Hepatocyte (in vitro differentiated cells): ENCODE measurements around the gene AGBL1.

Experiments used
- EZH2 ChIP-seq: fragments of 200-600 bp; sonication (generic); IDR thresholded peaks from 2 replicates; pipeline ENCODE4 v1.6.1; 2016; ENCODE audit warnings: antibody characterized with exemption, mild to moderate bottlenecking, borderline replicate concordance
- EZH2phosphoT487 ChIP-seq: fragments of 200-600 bp; sonication (generic); IDR thresholded peaks from one replicate; pipeline ENCODE4 v1.6.1; 2018; ENCODE audit warnings: antibody characterized with exemption, mild to moderate bottlenecking, low read depth, moderate library complexity; ENCODE audit not compliant: unreplicated experiment, severe bottlenecking
- TF ChIP-seq, protein P1 (sequence below): fragments of 200-600 bp; sonication (generic); IDR thresholded peaks from 2 replicates; pipeline ENCODE4 v1.5.1; 2016; ENCODE audit warnings: antibody characterized with exemption, mild to moderate bottlenecking; ENCODE audit not compliant: poor library complexity

DNA sequence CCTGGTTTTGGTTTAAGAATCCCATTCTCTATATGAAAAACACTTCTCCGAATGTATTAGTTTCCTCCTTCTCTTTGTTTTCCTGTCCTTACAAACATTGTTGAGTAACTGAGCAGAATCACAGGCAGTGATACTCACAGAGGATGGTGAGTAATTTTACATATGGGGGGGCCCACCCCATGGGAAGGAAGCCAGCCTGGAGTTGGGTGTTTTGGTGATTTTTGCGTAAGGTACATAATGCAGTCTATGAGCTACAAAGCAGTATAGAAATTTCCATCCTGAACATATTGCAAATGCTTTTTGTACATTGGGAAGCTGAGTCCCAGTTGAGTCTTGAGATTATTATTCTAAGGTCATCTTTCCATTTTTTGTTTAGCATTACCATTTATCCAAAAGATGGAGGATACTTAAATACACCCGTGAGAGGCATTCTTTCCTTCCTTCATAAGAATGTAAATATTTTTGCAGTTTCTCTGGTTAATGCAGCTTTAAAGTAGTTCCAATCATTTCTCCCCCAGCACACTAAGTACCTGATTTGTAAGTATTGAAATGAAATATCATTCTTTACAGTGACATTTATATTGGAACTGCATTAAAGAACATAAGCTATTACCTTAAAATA, 476.8 kb downstream of the AGBL1 start:
- TF ChIP-seq, protein P1, sequence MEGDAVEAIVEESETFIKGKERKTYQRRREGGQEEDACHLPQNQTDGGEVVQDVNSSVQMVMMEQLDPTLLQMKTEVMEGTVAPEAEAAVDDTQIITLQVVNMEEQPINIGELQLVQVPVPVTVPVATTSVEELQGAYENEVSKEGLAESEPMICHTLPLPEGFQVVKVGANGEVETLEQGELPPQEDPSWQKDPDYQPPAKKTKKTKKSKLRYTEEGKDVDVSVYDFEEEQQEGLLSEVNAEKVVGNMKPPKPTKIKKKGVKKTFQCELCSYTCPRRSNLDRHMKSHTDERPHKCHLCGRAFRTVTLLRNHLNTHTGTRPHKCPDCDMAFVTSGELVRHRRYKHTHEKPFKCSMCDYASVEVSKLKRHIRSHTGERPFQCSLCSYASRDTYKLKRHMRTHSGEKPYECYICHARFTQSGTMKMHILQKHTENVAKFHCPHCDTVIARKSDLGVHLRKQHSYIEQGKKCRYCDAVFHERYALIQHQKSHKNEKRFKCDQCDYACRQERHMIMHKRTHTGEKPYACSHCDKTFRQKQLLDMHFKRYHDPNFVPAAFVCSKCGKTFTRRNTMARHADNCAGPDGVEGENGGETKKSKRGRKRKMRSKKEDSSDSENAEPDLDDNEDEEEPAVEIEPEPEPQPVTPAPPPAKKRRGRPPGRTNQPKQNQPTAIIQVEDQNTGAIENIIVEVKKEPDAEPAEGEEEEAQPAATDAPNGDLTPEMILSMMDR, result no peak
- no peak for TF ChIP-seq EZH2phosphoT487
- TF ChIP-seq EZH2, result no peak
